B cell (primary cell): ENCODE measurements around the gene SCML1. TPM values are rescaled to one million over a fixed set of nuclear protein-coding genes. Genes with fewer than 3 reads are reported as not detected.

ENCODE experiments used
- ATAC-seq: fragments of 200-7000 bp; cut with Tn5 transposase; one replicate; pipeline ENCODE4 v1.10.0; 2021; ENCODE audit warnings: low read depth, mild to moderate bottlenecking, moderate number of reproducible peaks, moderate library complexity
- CTCF ChIA-PET: fragments of 350-600 bp; sonication (Branson Sonifier 250); formaldehyde crosslinking; loops from one replicate; lab custom pipeline; 2021; ENCODE audit warnings: antibody characterized with exemption, inconsistent platforms; lab: Charles Lee
- POLR2A ChIA-PET: fragments of 350-600 bp; sonication (Branson Sonifier 250); formaldehyde crosslinking; loops from one replicate; lab custom pipeline; 2021; ENCODE audit warnings: antibody characterized with exemption; lab: Charles Lee
- DNase-seq: peaks from one replicate; pipeline ENCODE4 v3.0.0; 2013
- H2AFZ ChIP-seq: 2 replicates; pipeline ENCODE4 v1.6.1; 2012; ENCODE audit warnings: mild to moderate bottlenecking, low read depth, low read length; ENCODE audit not compliant: insufficient read depth, poor library complexity, severe bottlenecking
- H3K27ac ChIP-seq, 2 donors: 1 replicate in 1 of 2; 2 replicates in 1 of 2; pipeline ENCODE4 v1.5.1; 2012 to 2013; ENCODE audit warnings: low read length in 2 of 2, mild to moderate bottlenecking in 2 of 2, moderate library complexity in 1 of 2
- H3K27me3 ChIP-seq, 4 experiments: fragments of 200-600 bp in 1 of 4; sonication (generic) in 1 of 4; replicated peaks in 1 of 4; 1 replicate in 2 of 4; 2 replicates in 2 of 4; pipeline versions ENCODE4 v1.6.1 to v1.7.0; 2013 to 2016; ENCODE audit warnings: low read length in 3 of 4, mild to moderate bottlenecking in 2 of 4, mixed read lengths in 1 of 4, moderate library complexity in 1 of 4; ENCODE audit not compliant: insufficient read depth in 4 of 4, control insufficient read depth in 3 of 4; ENCODE audit errors: control extremely low read depth in 1 of 4
- H3K36me3 ChIP-seq, 2 experiments: replicated peaks in 1 of 2; 1 replicate in 1 of 2; 2 replicates in 1 of 2; pipeline versions ENCODE4 v1.6.1 to v1.7.1; 2013; ENCODE audit warnings: low read length in 1 of 2; ENCODE audit not compliant: insufficient read depth in 2 of 2, control insufficient read depth in 1 of 2; ENCODE audit errors: control extremely low read depth in 1 of 2, extremely low read depth in 1 of 2
- H3K4me1 ChIP-seq, 2 donors: fragments of 200-600 bp in 1 of 2; sonication (generic) in 1 of 2; 1 replicate in 1 of 2; 2 replicates in 1 of 2; pipeline versions ENCODE4 v1.5.1 to v1.6.1; 2013 to 2017; ENCODE audit warnings: low read length in 2 of 2; ENCODE audit not compliant: control insufficient read depth in 2 of 2, insufficient read depth in 2 of 2
- H3K4me2 ChIP-seq: replicated peaks from 2 replicates; pipeline ENCODE3; 2012; ENCODE audit warnings: mild to moderate bottlenecking, low read depth, low read length; ENCODE audit not compliant: poor library complexity, severe bottlenecking
- H3K4me3 ChIP-seq, 5 experiments: fragments of 200-600 bp in 1 of 5; sonication (generic) in 1 of 5; 1 replicate in 3 of 5; 2 replicates in 2 of 5; pipeline versions ENCODE4 v1.5.1 to v1.7.0; 2011 to 2016; ENCODE audit warnings: low read length in 4 of 5, mild to moderate bottlenecking in 4 of 5, low read depth in 2 of 5, control low read depth in 1 of 5, moderate library complexity in 1 of 5; ENCODE audit not compliant: insufficient read depth in 1 of 5; ENCODE audit errors: control extremely low read depth in 1 of 5, extremely low read depth in 1 of 5
- H3K79me2 ChIP-seq: fragments of 200-600 bp; sonication (generic); one replicate; pipeline ENCODE4 v1.6.0; 2016; ENCODE audit warnings: low read length; ENCODE audit not compliant: control insufficient read depth, insufficient read depth
- H3K9ac ChIP-seq: fragments of 200-600 bp; sonication (generic); 2 replicates; pipeline ENCODE4 v1.6.1; 2017; ENCODE audit warnings: mild to moderate bottlenecking, low read length, moderate library complexity
- H3K9me3 ChIP-seq, 3 donors: one replicate each; pipeline versions ENCODE4 v1.6.1 to v1.7.1; 2013; ENCODE audit warnings: low read length in 2 of 3; ENCODE audit not compliant: control insufficient read depth in 2 of 3, insufficient read depth in 1 of 3; ENCODE audit errors: control extremely low read depth in 1 of 3
- H4K20me1 ChIP-seq: 2 replicates; pipeline ENCODE4 v1.6.0; 2012; ENCODE audit warnings: mild to moderate bottlenecking, low read length; ENCODE audit not compliant: insufficient read depth, control insufficient read depth, poor library complexity, severe bottlenecking
- H3K27ac Mint-ChIP-seq: one replicate; pipeline ENCODE4 v1.8.0; 2021; ENCODE audit warnings: mixed read lengths
- H3K27me3 Mint-ChIP-seq: one replicate; pipeline ENCODE4 v1.8.0; 2021; ENCODE audit warnings: mixed read lengths
- H3K4me1 Mint-ChIP-seq: one replicate; pipeline ENCODE4 v1.8.0; 2021; ENCODE audit warnings: mixed read lengths
- H3K4me3 Mint-ChIP-seq: one replicate; pipeline ENCODE4 v1.8.0; 2021; ENCODE audit warnings: mixed read lengths
- H3K9me3 Mint-ChIP-seq: one replicate; pipeline ENCODE4 v1.8.0; 2022; ENCODE audit warnings: mixed read lengths; ENCODE audit not compliant: insufficient read depth
- EZH2 ChIP-seq: IDR thresholded peaks from 2 replicates; pipeline ENCODE4 v1.6.1; 2012; ENCODE audit warnings: borderline replicate concordance, low read depth, mild to moderate bottlenecking, moderate library complexity, low read length; ENCODE audit not compliant: insufficient read depth, poor library complexity, severe bottlenecking
- WGBS: methylation state at CpG from one replicate; pipeline ENCODE4 v1.1.5; 2013; ENCODE audit warnings: missing lambda C conversion rate; ENCODE audit not compliant: insufficient coverage; 5-methylcytosine and 5-hydroxymethylcytosine counted together
- intact Hi-C: fragments of 100-400 bp; cut with micrococcal nuclease; formaldehyde crosslinking; loops from one replicate; pipeline ENCODE4 v1.10.0; 2022
- polyA plus RNA-seq: library from polyadenylated mRNA; depleted of rRNA; stranded (reverse); fragments of >200 nt; gene quantifications from 2 replicates; pipeline ENCODE4 v1.2.3, GENCODE V29; 2012
- total RNA-seq, 2 donors: library from RNA; stranded (reverse); fragments of 120-200 nt in 1 of 2; gene quantifications; 1 replicate in 1 of 2; 2 replicates in 1 of 2; pipeline versions ENCODE4 v1.2.3 to v1.2.4, GENCODE V29; 2013 to 2022
- TF ChIP-seq, protein P1 (sequence below): fragments of 200-600 bp; IDR thresholded peaks from one replicate; pipeline ENCODE4 v1.8.0; 2022; ENCODE audit warnings: antibody characterized with exemption, mild to moderate bottlenecking

Gene SCML1
- total and polyA plus RNA-seq, 2 donors (not counting 1 experiment from before 2014, with no cell fraction given), result 6.7 to 9.6 TPM

DNA sequence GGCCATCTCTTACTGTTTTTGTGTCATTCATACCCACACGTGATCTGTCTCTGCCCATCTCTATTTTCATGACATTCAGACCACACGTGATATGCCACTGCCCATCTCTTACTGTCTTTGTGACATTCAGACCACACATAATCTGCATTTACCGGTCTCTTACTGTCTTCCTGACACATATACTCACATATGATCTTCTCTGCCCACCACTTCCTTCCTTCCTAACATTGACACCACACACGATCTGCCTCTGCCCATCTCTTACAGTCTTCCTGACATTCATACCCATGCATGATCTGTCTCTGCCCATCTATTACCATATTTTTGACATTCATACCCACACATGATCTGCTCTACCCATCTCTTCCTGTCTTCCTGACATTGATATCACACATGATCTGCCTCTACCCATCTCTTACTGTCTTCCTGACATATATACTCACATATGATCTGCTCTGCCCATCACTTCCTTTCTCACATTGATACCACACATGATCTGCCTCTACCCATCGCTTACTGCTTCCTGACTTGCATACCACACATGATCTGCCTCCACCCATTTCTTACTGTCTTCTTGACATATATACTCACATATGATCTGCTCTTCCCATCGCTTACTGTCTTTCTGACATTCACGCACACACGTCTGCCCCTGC, 36.1 kb downstream of the SCML1 start:
- no peak for ATAC-seq
- H3K4me1 Mint-ChIP-seq, result no peaks in the 10 kb centered on the region

DNA sequence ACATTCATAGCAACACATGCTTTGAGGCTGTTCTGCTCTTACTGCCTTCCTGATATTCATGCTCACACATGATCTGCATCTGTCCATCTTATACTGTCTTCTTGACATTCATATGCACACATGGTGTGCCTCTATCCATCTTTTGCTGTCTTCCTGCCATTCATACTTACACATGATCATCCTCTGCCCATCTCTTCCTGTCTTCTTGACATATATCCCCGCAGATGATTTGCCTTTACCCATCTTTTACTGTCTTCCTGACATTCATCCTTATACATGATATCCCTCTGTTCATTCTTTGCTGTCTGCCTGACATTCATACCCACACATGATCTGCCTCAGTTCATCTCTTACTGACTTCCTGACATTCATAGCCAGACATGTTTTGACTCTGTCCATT, 36.8 kb downstream of the SCML1 start:
- intact Hi-C loops, result no loop called here
- WGBS, result no CpG with 5 or more reads among the region's 1 CpG

More for the DNA sequence above, 36.1 kb downstream of the SCML1 start:
- Histone ChIP-seq H3K4me2 (no peak overlapping the region), H3K9me3 (no peaks in the 10 kb centered on the region), H3K79me2 (no peaks in the 10 kb centered on the region), H4K20me1 (no peaks in the 10 kb centered on the region), H2AFZ (no peak overlapping the region), H3K27me3 (no peaks in the 10 kb centered on the region), H3K36me3 (no peaks in the 10 kb centered on the region), H3K4me1 (no peaks in the 10 kb centered on the region), H3K4me3 (no peak overlapping the region), H3K27ac (no peak overlapping the region), H3K9ac (no peak overlapping the region)
- intact Hi-C loops, result no loop called here
- ChIA-PET CTCF (no interaction called here), POLR2A (no interaction called here)
- Mint-ChIP-seq H3K9me3 (no peaks in the 10 kb centered on the region), H3K27me3 (peaks cover 4% of the 10 kb centered on the region), H3K4me3 (no peak overlapping the region), H3K27ac (no peak overlapping the region)
- no peak for TF ChIP-seq EZH2
- TF ChIP-seq, protein P1, sequence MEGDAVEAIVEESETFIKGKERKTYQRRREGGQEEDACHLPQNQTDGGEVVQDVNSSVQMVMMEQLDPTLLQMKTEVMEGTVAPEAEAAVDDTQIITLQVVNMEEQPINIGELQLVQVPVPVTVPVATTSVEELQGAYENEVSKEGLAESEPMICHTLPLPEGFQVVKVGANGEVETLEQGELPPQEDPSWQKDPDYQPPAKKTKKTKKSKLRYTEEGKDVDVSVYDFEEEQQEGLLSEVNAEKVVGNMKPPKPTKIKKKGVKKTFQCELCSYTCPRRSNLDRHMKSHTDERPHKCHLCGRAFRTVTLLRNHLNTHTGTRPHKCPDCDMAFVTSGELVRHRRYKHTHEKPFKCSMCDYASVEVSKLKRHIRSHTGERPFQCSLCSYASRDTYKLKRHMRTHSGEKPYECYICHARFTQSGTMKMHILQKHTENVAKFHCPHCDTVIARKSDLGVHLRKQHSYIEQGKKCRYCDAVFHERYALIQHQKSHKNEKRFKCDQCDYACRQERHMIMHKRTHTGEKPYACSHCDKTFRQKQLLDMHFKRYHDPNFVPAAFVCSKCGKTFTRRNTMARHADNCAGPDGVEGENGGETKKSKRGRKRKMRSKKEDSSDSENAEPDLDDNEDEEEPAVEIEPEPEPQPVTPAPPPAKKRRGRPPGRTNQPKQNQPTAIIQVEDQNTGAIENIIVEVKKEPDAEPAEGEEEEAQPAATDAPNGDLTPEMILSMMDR, result no peak
- no peak for DNase-seq
- WGBS, result 74% methylated on average over 8 of the region's 8 CpGs

More for the DNA sequence above, 36.8 kb downstream of the SCML1 start:
- H3K4me1 Mint-ChIP-seq, result no peaks in the 10 kb centered on the region
- H3K9ac ChIP-seq, result no peak overlapping the region
- ChIA-PET CTCF (no interaction called here), POLR2A (no interaction called here)
- H3K27ac Mint-ChIP-seq, result no peak overlapping the region
- ATAC-seq (no peak), DNase-seq (no peak)
- H4K20me1 ChIP-seq, result no peaks in the 10 kb centered on the region
- H3K4me3 Mint-ChIP-seq, result no peak overlapping the region
- no peak overlapping the region for H3K27ac ChIP-seq
- no peak overlapping the region for H3K4me3 ChIP-seq
- no peaks in the 10 kb centered on the region for H3K36me3 ChIP-seq
- no peaks in the 10 kb centered on the region for H3K4me1 ChIP-seq
- TF ChIP-seq EZH2, result no peak
- TF ChIP-seq, protein P1, result no peak
- no peaks in the 10 kb centered on the region for H3K79me2 ChIP-seq
- H3K9me3 Mint-ChIP-seq, result no peaks in the 10 kb centered on the region
- no peak overlapping the region for H3K4me2 ChIP-seq
- H3K27me3 ChIP-seq, result no peaks in the 10 kb centered on the region
- H2AFZ ChIP-seq, result no peak overlapping the region
- H3K9me3 ChIP-seq, result no peaks in the 10 kb centered on the region
- peaks cover 4% of the 10 kb centered on the region for H3K27me3 Mint-ChIP-seq
